ENCODE measurements around the gene CABP2.

Gene CABP2

GRCh38 chr11:67520856-67521824, 2.1 kb downstream of the CABP2 start:
- Histone ChIP-seq H3K36me3 (ENCODE audit: insufficient read depth, low read length) (no peaks in the 10 kb centered on the region), H3K9me2 (ENCODE audit: low read depth, low read length) (no peaks in the 10 kb centered on the region), H3K4me1 (ENCODE audit: insufficient read depth, low read length, severe bottlenecking) (no peaks in the 10 kb centered on the region), H2AFZ (ENCODE audit: low read length) (no peak overlapping the region), H3K27ac (ENCODE audit: low read depth, low read length, poor library complexity, severe bottlenecking) (no peak overlapping the region), H3K27me3 (ENCODE audit: insufficient read depth, low read length) (peaks cover 4% of the 10 kb centered on the region; the same call in 1 of the 2 replicates), H4K20me1 (ENCODE audit: insufficient read depth, low read length) (no peaks in the 10 kb centered on the region), H3K9ac (ENCODE audit: low read length) (no peak overlapping the region), H3K4me2 (ENCODE audit: low read length) (no peak overlapping the region), H3K79me2 (ENCODE audit: insufficient read depth, low read length) (no peaks in the 10 kb centered on the region), H3K9me3 (ENCODE audit: low read length) (no peaks in the 10 kb centered on the region), H3K4me3 (ENCODE audit: low read depth, low read length, poor library complexity, severe bottlenecking) (no peak overlapping the region), H3F3A (ENCODE audit: insufficient read depth, low read length) (no peaks in the 10 kb centered on the region)
- TF ChIP-seq CTCF (IDR thresholded peaks at IDR 0.05; ENCODE audit: low read length) (no peak), EZH2 (IDR thresholded peaks at IDR 0.05; ENCODE audit: borderline replicate concordance, low read length) (no peak)

GRCh38 chr11:67519726-67520125, 3.5 kb downstream of the CABP2 start:
- Histone ChIP-seq H3F3A (ENCODE audit: insufficient read depth, low read length) (no peaks in the 10 kb centered on the region), H3K9me2 (ENCODE audit: low read depth, low read length) (no peaks in the 10 kb centered on the region), H3K4me2 (ENCODE audit: low read length) (no peak overlapping the region), H3K4me3 (ENCODE audit: low read depth, low read length, poor library complexity, severe bottlenecking) (no peak overlapping the region), H3K27me3 (ENCODE audit: insufficient read depth, low read length) (peaks cover 4% of the 10 kb centered on the region; the same call in 1 of the 2 replicates), H3K27ac (ENCODE audit: low read depth, low read length, poor library complexity, severe bottlenecking) (no peak overlapping the region), H3K36me3 (ENCODE audit: insufficient read depth, low read length) (no peaks in the 10 kb centered on the region), H3K4me1 (ENCODE audit: insufficient read depth, low read length, severe bottlenecking) (no peaks in the 10 kb centered on the region), H3K9ac (ENCODE audit: low read length) (no peak overlapping the region), H4K20me1 (ENCODE audit: insufficient read depth, low read length) (no peaks in the 10 kb centered on the region), H3K9me3 (ENCODE audit: low read length) (no peaks in the 10 kb centered on the region), H2AFZ (ENCODE audit: low read length) (no peak overlapping the region), H3K79me2 (ENCODE audit: insufficient read depth, low read length) (no peaks in the 10 kb centered on the region)
- TF ChIP-seq CTCF (IDR thresholded peaks at IDR 0.05; ENCODE audit: low read length) (no peak), EZH2 (IDR thresholded peaks at IDR 0.05; ENCODE audit: borderline replicate concordance, low read length) (no peak)

- H3F3A ChIP-seq (ENCODE audit: insufficient read depth, low read length) = no peaks in the 10 kb centered on the region
- H3K4me2 ChIP-seq (ENCODE audit: low read length) = no peak overlapping the region
- no peaks in the 10 kb centered on the region for H3K9me2 ChIP-seq (ENCODE audit: low read depth, low read length)
- H3K9me3 ChIP-seq (ENCODE audit: low read length) = no peaks in the 10 kb centered on the region
- H3K9ac ChIP-seq (ENCODE audit: low read length) = no peak overlapping the region
- no peak overlapping the region for H2AFZ ChIP-seq (ENCODE audit: low read length)
- no peak overlapping the region for H3K4me3 ChIP-seq (ENCODE audit: low read depth, low read length, poor library complexity, severe bottlenecking)
- H3K4me1 ChIP-seq (ENCODE audit: insufficient read depth, low read length, severe bottlenecking) = no peaks in the 10 kb centered on the region
- no peak overlapping the region for H3K27ac ChIP-seq (ENCODE audit: low read depth, low read length, poor library complexity, severe bottlenecking)
- no peaks in the 10 kb centered on the region for H4K20me1 ChIP-seq (ENCODE audit: insufficient read depth, low read length)
- H3K79me2 ChIP-seq (ENCODE audit: insufficient read depth, low read length) = no peaks in the 10 kb centered on the region
- H3K27me3 ChIP-seq (ENCODE audit: insufficient read depth, low read length) = no peaks in the 10 kb centered on the region
- TF ChIP-seq CTCF (IDR thresholded peaks at IDR 0.05; ENCODE audit: low read length) = no peak
- no peak for TF ChIP-seq EZH2 (IDR thresholded peaks at IDR 0.05; ENCODE audit: borderline replicate concordance, low read length)
- no peaks in the 10 kb centered on the region for H3K36me3 ChIP-seq (ENCODE audit: insufficient read depth, low read length)
These were observed 5.3 kb downstream of the CABP2 start for GRCh38 chr11:67517784-67518552.
